Thymus (tissue), 11 donors: ENCODE data around the gene C17orf107. TPM values are rescaled to one million over a fixed set of nuclear protein-coding genes. Genes with fewer than 3 reads are reported as not detected.
"Not testable (repeated sequence)": the region's sequence is repeated elsewhere in the genome, so short reads cannot be mapped to it uniquely, and the experiment has no call there.

Experiments
- DNase-seq, 9 donors: peaks; one replicate each; pipeline ENCODE4 v3.0.0-alpha.2; 2013; ENCODE audit warnings: low spot score in 9 of 9, low read depth in 6 of 9, missing footprints in 1 of 9
- H3K27ac ChIP-seq, 2 donors: one replicate each; pipeline ENCODE4 v1.5.1; 2013; ENCODE audit warnings: control low read depth in 1 of 2, low read depth in 1 of 2, low read length in 1 of 2, mild to moderate bottlenecking in 1 of 2, moderate library complexity in 1 of 2
- H3K27me3 ChIP-seq, 2 donors: one replicate each; pipeline ENCODE4 v1.5.1; 2013; ENCODE audit warnings: low read length in 1 of 2; ENCODE audit not compliant: control insufficient read depth in 2 of 2, insufficient read depth in 1 of 2
- H3K36me3 ChIP-seq, 2 donors: one replicate each; pipeline ENCODE4 v1.5.1; 2013; ENCODE audit warnings: low read length in 1 of 2, mild to moderate bottlenecking in 1 of 2, moderate library complexity in 1 of 2; ENCODE audit not compliant: control insufficient read depth in 2 of 2, insufficient read depth in 2 of 2
- H3K4me1 ChIP-seq, 2 donors: one replicate each; pipeline ENCODE4 v1.5.1; 2013; ENCODE audit warnings: low read length in 2 of 2; ENCODE audit not compliant: control insufficient read depth in 2 of 2, insufficient read depth in 2 of 2
- H3K4me3 ChIP-seq, 2 donors: one replicate each; pipeline ENCODE4 v1.5.1; 2013; ENCODE audit warnings: low read length in 2 of 2, control low read depth in 1 of 2, mild to moderate bottlenecking in 1 of 2
- H3K9me3 ChIP-seq, 2 donors: one replicate each; pipeline ENCODE4 v1.5.1; 2013; ENCODE audit warnings: low read length in 1 of 2, mild to moderate bottlenecking in 1 of 2; ENCODE audit not compliant: control insufficient read depth in 2 of 2, insufficient read depth in 1 of 2
- WGBS: extraction: QIAGEN DNeasy Blood & Tissue Kit; methylation state at CpG from one replicate; pipeline ENCODE4 v1.1.7; 2013; 5-methylcytosine and 5-hydroxymethylcytosine counted together
- polyA plus RNA-seq: library from polyadenylated mRNA; stranded (reverse); fragments of 200-250 nt; gene quantifications from one replicate; pipeline ENCODE4 v1.2.3, GENCODE V29; 2013
- total RNA-seq: library from RNA; stranded (reverse); fragments of 120-200 nt; gene quantifications from one replicate; pipeline ENCODE4 v1.2.4, GENCODE V29; 2013
- donor health status: healthy.

C17orf107 gene
- total and polyA plus RNA-seq, 2 donors, result 0.57 to 1.2 TPM

GRCh38 chr17:4902540-4902939, 3.2 kb downstream of the C17orf107 start:
- Histone ChIP-seq H3K27me3 (peaks cover 40 to 59% of the 10 kb centered on the region in 2 donors), H3K4me3 (no peak overlapping the region), H3K9me3 (peaks cover 3 to 19% of the 10 kb centered on the region in 2 donors), H3K36me3 (no peaks in the 10 kb centered on the region), H3K27ac (no peak overlapping the region), H3K4me1 (peaks cover 11 to 47% of the 10 kb centered on the region in 2 donors)
- DNase-seq, result no peak
- 83% methylated on average over 8 of the region's 8 CpGs for WGBS

- WGBS, result 2% methylated on average over 10 of the region's 10 CpGs
- DNase-seq, result peak in 8 of 9 donors; percentile 52 to 91 (median 85)
- Histone ChIP-seq H3K4me3 (no peak within 1 kb of the TSS), H3K4me1 (peaks cover 11 to 50% of the 10 kb centered on the region in 2 donors), H3K27me3 (peaks cover 39 to 55% of the 10 kb centered on the region in 2 donors), H3K9me3 (peaks cover 3 to 19% of the 10 kb centered on the region in 2 donors), H3K27ac (no peak within 1 kb of the TSS), H3K36me3 (no peaks in the 10 kb centered on the region)
Measured at GRCh38 chr17:4903051-4903818, 3.9 kb downstream of the C17orf107 start, which contains the start of gene CHRNE. Gene CHRNE, minus strand, starts transcription at chr17:4903098. Its CDS starts 35 bp downstream, at chr17:4903063.

GRCh38 chr17:4906642-4907041, 7.3 kb downstream of the C17orf107 start:
- not testable (repeated sequence) for H3K4me3 ChIP-seq, H3K27ac ChIP-seq, DNase-seq, H3K9me3 ChIP-seq, H3K36me3 ChIP-seq
- Histone ChIP-seq H3K4me1 (peaks cover 4 to 38% of the 10 kb centered on the region in 2 donors), H3K27me3 (peaks cover 7 to 21% of the 10 kb centered on the region in 2 donors)

GRCh38 chr17:4908301-4908700, 9.0 kb downstream of the C17orf107 start:
- 74% methylated on average over 10 of the region's 10 CpGs for WGBS
- Histone ChIP-seq H3K4me1 (peaks cover under 1 to 22% of the 10 kb centered on the region in 2 donors), H3K27ac (peak overlapping the region; percentile 22 to 36), H3K4me3 (no peak overlapping the region), H3K36me3 (no peaks in the 10 kb centered on the region), H3K9me3 (no peaks in the 10 kb centered on the region), H3K27me3 (peaks cover 3 to 5% of the 10 kb centered on the region in 2 donors)
- peak in 1 of 9 donors; percentile 50 for DNase-seq

GRCh38 chr17:4908711-4909496, 9.6 kb downstream of the C17orf107 start:
- H3K36me3 ChIP-seq, result no peaks in the 10 kb centered on the region
- peaks cover 3% of the 10 kb centered on the region in 2 donors for H3K27me3 ChIP-seq
- H3K4me1 ChIP-seq, result peaks cover 0 to 19% of the 10 kb centered on the region in 2 donors
- no peak overlapping the region for H3K4me3 ChIP-seq
- no peaks in the 10 kb centered on the region for H3K9me3 ChIP-seq
- peak overlapping the region; percentile 22 to 53 for H3K27ac ChIP-seq
- WGBS, result 35% methylated on average over 20 of the region's 20 CpGs
- DNase-seq, result peak in 4 of 9 donors; percentile 27 to 76 (median 66)

- Histone ChIP-seq H3K36me3 (no peaks in the 10 kb centered on the region), H3K4me1 (peaks cover 0 to 8% of the 10 kb centered on the region in 2 donors), H3K27me3 (no peaks in the 10 kb centered on the region), H3K9me3 (no peaks in the 10 kb centered on the region), H3K4me3 (no peak overlapping the region), H3K27ac (no peak overlapping the region)
- no peak for DNase-seq
- 97% methylated on average over 1 of the region's 1 CpG for WGBS
Measured at GRCh38 chr17:4913994-4914393, 14.7 kb downstream of the C17orf107 start.

GRCh38 chr17:4914551-4914950, 15.2 kb downstream of the C17orf107 start:
- not testable (repeated sequence) for H3K27me3 ChIP-seq, H3K27ac ChIP-seq, H3K36me3 ChIP-seq, H3K4me3 ChIP-seq, DNase-seq, H3K9me3 ChIP-seq, H3K4me1 ChIP-seq
- 95% methylated on average over 4 of the region's 4 CpGs for WGBS

GRCh38 chr17:4919511-4920047, 20.2 kb downstream of the C17orf107 start:
- DNase-seq, result no peak
- H3K4me3 ChIP-seq, result no peak overlapping the region
- H3K36me3 ChIP-seq, result no peaks in the 10 kb centered on the region
- H3K4me1 ChIP-seq, result no peaks in the 10 kb centered on the region
- no peak overlapping the region for H3K27ac ChIP-seq
- H3K27me3 ChIP-seq, result no peaks in the 10 kb centered on the region
- WGBS, result 94% methylated on average over 8 of the region's 8 CpGs
- no peaks in the 10 kb centered on the region for H3K9me3 ChIP-seq
